ENCODE data around the gene TMEM134. TPM values are rescaled to one million over a fixed set of nuclear protein-coding genes. Genes with fewer than 3 reads are reported as not detected.
"Not testable (repeated sequence)": the region's sequence is repeated elsewhere in the genome, so short reads cannot be mapped to it uniquely, and the experiment has no call there.

Gene TMEM134
- total RNA-seq, 4 donors from 2014 or later = 6.9 to 59.5 (median 36.0) TPM

GRCh38 chr11:67466367-67466766 lies 2.7 kb downstream of the TMEM134 start:
- Histone ChIP-seq H3K36me3 (no peaks in the 10 kb centered on the region), H3K27me3 (no peaks in the 10 kb centered on the region), H3K27ac (no peak overlapping the region), H3K4me3 (no peak overlapping the region), H3K9me3 (no peaks in the 10 kb centered on the region), H3K4me1 (peaks cover 0 to 6% of the 10 kb centered on the region in 2 donors)
- no peak for DNase-seq
- intact Hi-C loops (cut with DNase I; ENCODE audit: low total_unique reads) = no loop called here
- TF ChIP-seq CTCF (IDR thresholded peaks at IDR 0.05) (no peak), POLR2A (IDR thresholded peaks at IDR 0.05) (no peak)

- H3K4me3 ChIP-seq; H3K4me1 ChIP-seq; H3K9me3 ChIP-seq; DNase-seq; intact Hi-C loops (cut with DNase I; ENCODE audit: low total_unique reads); H3K36me3 ChIP-seq; H3K27me3 ChIP-seq: not testable (repeated sequence)
- H3K27ac ChIP-seq = peak overlapping the region; percentile 86 to 90
Observed at GRCh38 chr11:67465530-67465929, 3.5 kb downstream of the TMEM134 start.

GRCh38 chr11:67465189-67465510 lies 3.9 kb downstream of the TMEM134 start:
- H3K9me3 ChIP-seq = no peaks in the 10 kb centered on the region
- no peak for DNase-seq
- no peaks in the 10 kb centered on the region for H3K36me3 ChIP-seq
- peak overlapping the region; percentile 86 to 90 for H3K27ac ChIP-seq
- intact Hi-C loops (cut with DNase I; ENCODE audit: low total_unique reads) = no loop called here
- TF ChIP-seq POLR2A (IDR thresholded peaks at IDR 0.05) = no peak
- H3K4me1 ChIP-seq = peaks cover 0 to 6% of the 10 kb centered on the region in 2 donors
- H3K4me3 ChIP-seq = peak overlapping the region; percentile 24 to 40
- no peaks in the 10 kb centered on the region for H3K27me3 ChIP-seq

GRCh38 chr11:67464411-67465188 lies 4.5 kb downstream of the TMEM134 start:
- no peaks in the 10 kb centered on the region for H3K9me3 ChIP-seq
- peaks cover 0 to 6% of the 10 kb centered on the region in 2 donors for H3K4me1 ChIP-seq
- H3K4me3 ChIP-seq = peak overlapping the region; percentile 24 to 40
- peak overlapping the region; percentile 86 to 90 for H3K27ac ChIP-seq
- TF ChIP-seq CTCF (IDR thresholded peaks at IDR 0.05) (no peak), POLR2A (IDR thresholded peaks at IDR 0.05) (peak; percentile 35 to 36)
- H3K36me3 ChIP-seq = no peaks in the 10 kb centered on the region
- intact Hi-C loops (cut with DNase I; ENCODE audit: low total_unique reads) = no loop called here
- no peaks in the 10 kb centered on the region for H3K27me3 ChIP-seq
- DNase-seq = peak; percentile 72 to 82

GRCh38 chr11:67463680-67464410 lies 5.2 kb downstream of the TMEM134 start:
- peak; percentile 46 to 50 for DNase-seq

More at GRCh38 chr11:67463680-67464410, 5.2 kb downstream of the TMEM134 start:
- Histone ChIP-seq H3K27me3 (no peaks in the 10 kb centered on the region), H3K9me3 (no peaks in the 10 kb centered on the region), H3K27ac (peak overlapping the region; percentile 86 to 90), H3K4me1 (peaks cover 0 to 6% of the 10 kb centered on the region in 2 donors), H3K36me3 (no peaks in the 10 kb centered on the region), H3K4me3 (peak overlapping the region; percentile 24 to 40)
- TF ChIP-seq CTCF (IDR thresholded peaks at IDR 0.05) (no peak), POLR2A (IDR thresholded peaks at IDR 0.05) (no peak)
- intact Hi-C loops (cut with DNase I; ENCODE audit: low total_unique reads) = no loop called here
